Esophagus squamous epithelium (tissue), 4 donors: Measurements from ENCODE around the gene KCND1.

Experiments used
- POLR2A ChIP-seq, 4 donors: fragments of 450-650 bp; IDR thresholded peaks; one replicate each; pipeline ENCODE4 v1.6.1; 2017; ENCODE audit warnings: antibody characterized with exemption in 4 of 4, mild to moderate bottlenecking in 4 of 4, moderate library complexity in 3 of 4
- TF ChIP-seq, protein P1 (sequence below), 6 experiments: fragments of 450-650 bp in 4 of 6; fragments of 200-600 bp in 2 of 6; sonication (generic) in 2 of 6; IDR thresholded peaks; one replicate each; pipeline ENCODE4 v1.5.1; 2016 to 2019; ENCODE audit warnings: antibody characterized with exemption in 6 of 6, mild to moderate bottlenecking in 4 of 6, moderate library complexity in 4 of 6

DNA sequence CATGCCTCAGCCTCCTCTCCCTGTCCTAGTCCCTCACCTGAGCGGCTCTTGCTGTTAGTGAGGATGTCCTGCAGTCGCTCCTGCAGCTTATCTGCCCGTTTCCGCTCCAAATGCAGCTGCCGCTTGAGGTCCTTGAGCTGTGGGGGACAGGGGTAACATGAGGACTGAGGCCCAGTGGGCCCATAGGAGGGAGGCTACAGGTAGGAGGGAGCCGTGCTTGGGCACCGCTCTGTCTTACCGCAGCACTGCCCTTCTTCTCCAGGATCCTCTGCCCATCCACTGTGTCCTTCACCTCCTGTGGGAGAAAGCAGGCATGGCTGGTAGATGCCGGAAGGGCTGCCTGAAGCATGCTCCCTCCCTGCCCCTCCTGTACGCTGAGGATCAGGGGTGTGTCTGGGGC lies 9.5 kb upstream of the KCND1 start:
- TF ChIP-seq, protein P1, sequence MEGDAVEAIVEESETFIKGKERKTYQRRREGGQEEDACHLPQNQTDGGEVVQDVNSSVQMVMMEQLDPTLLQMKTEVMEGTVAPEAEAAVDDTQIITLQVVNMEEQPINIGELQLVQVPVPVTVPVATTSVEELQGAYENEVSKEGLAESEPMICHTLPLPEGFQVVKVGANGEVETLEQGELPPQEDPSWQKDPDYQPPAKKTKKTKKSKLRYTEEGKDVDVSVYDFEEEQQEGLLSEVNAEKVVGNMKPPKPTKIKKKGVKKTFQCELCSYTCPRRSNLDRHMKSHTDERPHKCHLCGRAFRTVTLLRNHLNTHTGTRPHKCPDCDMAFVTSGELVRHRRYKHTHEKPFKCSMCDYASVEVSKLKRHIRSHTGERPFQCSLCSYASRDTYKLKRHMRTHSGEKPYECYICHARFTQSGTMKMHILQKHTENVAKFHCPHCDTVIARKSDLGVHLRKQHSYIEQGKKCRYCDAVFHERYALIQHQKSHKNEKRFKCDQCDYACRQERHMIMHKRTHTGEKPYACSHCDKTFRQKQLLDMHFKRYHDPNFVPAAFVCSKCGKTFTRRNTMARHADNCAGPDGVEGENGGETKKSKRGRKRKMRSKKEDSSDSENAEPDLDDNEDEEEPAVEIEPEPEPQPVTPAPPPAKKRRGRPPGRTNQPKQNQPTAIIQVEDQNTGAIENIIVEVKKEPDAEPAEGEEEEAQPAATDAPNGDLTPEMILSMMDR (IDR thresholded peaks at IDR 0.05), result no peak
- no peak for TF ChIP-seq POLR2A (IDR thresholded peaks at IDR 0.05)
